Fibroblast of peridontal ligament (primary cell): ENCODE measurements around the gene TBC1D17.

Source experiments
- DNase-seq: peaks from one replicate; pipeline ENCODE4 v3.0.0-alpha.2; 2010; ENCODE audit errors: extremely low read depth

The TBC1D17 gene

DNA sequence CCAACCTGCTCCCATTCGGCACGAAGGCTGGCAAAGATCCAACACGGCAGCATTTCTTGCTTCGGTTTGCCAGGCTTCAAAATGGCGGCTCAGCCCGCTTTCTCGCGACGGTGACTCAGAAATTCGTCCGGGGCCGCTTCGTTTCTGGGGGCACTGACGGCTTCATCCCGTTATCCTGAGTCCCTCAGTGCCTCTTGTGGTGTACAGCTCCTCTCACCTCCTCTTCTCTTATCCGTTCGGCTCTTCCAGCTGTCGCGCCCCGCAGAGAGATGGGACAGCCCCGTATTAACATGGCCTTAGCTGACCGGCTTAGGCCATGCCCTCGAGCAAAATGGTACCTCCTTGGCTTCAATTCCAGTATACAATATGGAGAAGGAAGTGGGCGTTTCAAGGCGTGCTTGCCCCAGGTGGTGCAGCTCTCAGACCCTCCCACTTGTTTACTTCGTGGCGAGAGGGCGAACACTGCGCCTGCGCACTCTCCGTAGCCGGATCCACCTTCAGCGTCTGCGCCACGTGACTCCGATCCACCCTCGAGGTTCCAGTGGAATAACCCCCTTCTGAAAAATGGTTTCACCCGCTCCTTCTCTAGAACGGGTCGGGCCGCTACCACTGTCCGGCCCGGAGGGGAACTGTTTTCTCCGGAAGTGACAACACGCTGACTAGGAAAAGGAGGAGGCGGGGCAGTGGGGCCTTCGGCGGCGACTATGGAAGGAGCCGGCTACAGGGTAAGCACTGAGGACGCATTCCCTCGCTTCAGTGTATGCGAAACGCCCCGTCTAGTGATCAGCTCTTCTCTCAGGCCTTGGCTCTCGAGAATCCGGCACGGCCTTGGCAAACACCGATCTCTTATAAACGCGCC lies at the start of gene TBC1D17, which contains the start of gene AKT1S1:
Gene TBC1D17, plus strand, starts transcription at position 683 of the 859 bp plus-strand sequence. Its CDS starts 22 bp downstream, at position 705.
Gene AKT1S1, minus strand, starts transcription at position 336 of the 859 bp plus-strand sequence. CDS start 4,060 bp downstream, outside the sequence.
- peak; percentile 100 for DNase-seq

GRCh38 chr19:49829200-49829599 lies 48.3 kb upstream of the TBC1D17 start:
- DNase-seq: no peak

DNA sequence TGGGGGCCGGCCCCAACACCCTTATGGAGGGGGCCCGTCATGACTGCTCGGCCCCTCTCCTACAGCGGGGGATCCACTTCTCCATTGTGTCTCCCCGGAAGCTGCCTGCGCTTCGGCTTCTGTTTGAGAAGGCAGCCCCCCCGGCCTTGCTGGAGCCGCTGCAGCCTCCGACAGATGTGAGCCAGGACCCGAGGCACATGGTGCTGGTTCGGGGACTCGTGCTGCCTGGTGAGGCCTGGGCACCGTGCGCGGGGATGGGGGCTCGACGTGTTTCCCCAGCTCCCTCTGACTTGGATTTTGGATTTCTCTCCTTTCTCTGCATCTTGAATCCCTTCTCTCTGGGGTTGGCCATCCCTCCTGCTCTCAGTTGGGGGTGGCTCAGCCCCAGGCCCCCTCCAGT lies 47.8 kb upstream of the TBC1D17 start:
- DNase-seq: no peak

- DNase-seq: no peak
Measured at GRCh38 chr19:49830766-49831165, 46.7 kb upstream of the TBC1D17 start.

GRCh38 chr19:49831592-49831991 lies 45.9 kb upstream of the TBC1D17 start:
- no peak for DNase-seq

DNA sequence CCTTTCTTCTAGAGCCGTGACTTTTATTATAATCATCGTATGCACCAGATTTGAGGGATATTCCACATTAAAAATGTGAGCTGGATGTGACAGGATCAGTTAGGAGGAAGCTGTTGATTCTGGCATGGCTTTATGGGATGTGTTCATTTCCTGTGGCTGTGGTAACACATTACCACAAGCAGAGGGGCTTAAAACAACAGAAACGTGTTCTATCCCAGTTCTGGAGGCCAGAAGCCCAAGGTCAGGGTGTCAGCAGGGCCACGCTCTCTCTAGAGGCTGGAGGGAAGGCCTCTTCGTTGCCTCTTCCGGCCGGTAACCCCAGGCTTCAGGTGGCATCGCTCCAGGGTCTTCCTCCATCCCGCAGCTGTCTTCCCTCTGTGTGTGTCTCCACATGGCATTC lies 44.9 kb upstream of the TBC1D17 start:
- DNase-seq: no peak

DNA sequence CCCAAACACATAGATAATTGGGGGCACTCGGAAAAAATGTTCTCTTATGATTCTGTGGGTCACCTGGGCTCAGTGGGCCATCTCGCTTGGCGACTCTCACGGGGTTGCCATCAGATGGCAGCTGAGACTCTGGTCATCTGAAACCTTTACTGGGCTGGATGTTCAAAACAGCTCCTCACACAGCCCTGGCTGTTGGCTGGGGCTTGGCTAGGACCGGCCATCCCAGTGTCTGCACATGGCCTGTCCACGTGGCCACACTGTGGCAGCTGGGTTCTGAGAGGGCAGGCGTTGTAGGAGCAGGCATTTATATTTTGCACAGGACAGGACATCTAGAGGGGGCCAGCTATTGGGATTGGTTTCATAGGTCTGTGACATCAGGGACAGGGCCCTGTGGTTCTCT lies 43.9 kb upstream of the TBC1D17 start:
- DNase-seq: no peak

DNA sequence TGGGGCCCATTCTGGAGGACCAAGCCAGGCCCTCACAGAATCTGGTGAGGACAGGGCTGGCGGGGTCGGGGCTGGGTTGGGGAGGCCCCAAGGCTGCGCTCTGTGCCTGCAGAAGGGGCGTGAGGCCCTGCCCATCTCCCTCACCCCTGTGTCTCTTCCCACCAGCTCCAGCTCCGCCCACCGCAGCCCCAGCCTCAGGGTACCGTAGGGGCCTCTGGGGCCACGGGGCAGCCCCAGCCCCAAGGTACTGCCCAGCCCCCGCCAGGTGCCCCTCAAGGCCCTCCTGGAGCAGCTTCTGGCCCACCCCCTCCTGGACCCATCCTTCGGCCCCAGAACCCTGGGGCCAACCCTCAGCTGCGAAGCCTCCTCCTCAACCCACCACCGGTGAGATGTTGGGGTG lies 41.9 kb upstream of the TBC1D17 start:
- no peak for DNase-seq

DNA sequence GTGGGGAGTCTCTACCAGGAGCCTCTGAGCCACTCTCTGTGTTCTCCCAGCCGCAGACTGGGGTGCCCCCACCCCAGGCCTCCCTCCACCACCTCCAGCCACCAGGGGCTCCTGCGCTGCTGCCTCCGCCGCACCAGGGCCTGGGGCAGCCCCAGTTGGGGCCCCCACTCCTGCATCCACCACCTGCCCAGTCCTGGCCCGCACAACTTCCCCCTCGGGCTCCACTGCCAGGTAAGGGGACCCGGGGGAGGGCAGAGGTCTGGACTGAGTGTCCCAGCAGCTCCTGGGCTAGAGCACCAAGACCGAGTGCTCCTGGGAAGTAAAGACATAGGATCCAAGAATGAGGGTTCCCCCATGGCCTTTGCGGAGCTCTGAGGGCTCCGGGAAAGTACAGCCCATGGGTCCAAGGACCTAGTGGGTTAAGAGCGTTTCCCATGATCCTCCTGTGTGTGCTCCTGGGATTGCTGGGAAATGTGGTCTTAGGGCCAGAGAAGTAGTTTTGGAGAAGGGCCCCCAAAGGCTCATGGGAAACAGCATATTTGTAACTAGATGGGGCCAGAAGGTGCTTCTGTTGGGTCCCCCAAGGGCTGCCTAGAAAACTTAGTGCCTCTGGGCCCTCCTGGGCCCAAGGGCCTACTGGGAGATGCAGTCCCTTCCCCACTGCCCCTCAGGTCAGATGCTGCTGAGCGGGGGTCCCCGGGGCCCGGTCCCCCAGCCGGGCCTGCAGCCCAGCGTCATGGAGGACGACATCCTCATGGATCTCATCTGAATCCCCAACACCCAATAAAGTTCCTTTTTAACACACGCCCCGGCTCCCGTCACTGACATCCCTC lies 41.1 kb upstream of the TBC1D17 start:
- no peak for DNase-seq

DNA sequence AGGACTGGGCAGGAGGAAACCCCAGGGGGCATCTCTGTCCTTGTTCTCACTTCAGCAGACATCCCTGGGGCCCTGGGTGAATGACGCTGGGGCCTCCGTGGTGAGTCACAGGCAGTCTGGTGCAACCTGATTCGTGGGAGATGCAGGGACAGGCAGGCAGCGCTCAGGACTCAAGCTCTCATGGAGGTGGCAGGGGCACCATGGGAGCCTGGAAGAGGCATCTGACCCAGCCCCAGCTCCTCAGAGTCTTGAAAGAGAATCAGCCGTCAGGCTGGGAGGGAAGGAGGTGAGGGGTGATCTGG lies 40.5 kb upstream of the TBC1D17 start:
- DNase-seq: no peak

- no peak for DNase-seq
Measured at GRCh38 chr19:49837425-49837824, 40.1 kb upstream of the TBC1D17 start.

DNA sequence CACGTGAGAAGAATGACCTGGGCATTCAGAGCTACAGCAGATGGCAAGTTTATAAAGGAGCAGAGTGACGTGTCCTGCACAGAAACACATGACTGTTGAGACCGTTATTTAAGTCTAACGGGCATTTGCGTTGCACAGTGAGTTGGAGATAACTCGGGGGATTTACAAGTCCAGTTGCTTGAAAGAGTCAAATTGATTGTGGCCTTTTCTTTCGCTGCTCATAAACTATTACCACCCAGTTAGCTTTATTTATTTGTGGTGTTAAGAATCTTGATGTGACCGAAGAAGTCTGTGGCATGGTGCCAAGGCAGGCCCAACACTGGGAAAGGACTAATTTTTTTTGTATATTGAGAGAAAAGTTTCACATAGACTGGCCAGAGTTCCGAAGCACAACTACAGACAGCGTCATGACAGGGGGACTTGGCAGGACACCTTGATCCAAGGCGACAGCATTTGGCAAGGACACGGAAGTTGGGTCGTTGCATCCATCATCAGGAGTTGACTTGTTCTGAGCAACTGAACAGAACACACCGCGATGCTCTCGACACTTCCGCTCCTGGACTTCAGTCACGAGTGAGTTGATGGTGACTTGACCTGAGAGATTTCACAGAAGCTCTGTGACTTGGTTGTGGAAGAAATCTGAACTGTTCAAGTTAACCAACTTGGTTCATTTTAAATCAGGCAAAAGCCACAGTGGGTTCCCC lies 38.5 kb upstream of the TBC1D17 start:
- DNase-seq: no peak

DNA sequence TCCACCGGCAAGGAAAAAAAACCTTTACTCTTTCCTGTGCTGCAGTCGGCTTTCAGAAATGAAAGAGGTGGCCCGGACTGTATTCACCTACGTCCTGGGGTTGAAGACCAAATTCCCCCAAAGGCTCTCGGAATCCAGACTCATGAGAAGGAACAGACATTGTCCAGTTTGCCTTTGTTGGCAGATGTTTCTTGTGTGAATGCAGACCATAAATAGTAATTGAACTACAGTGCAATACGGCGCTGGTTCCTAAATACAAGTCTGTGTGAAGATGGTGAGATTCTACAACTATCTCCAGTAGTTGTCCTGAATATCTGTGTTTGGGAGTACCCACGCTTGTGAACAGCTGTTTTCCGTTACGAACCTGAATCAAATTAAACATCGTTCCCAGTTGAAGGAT lies 37.8 kb upstream of the TBC1D17 start:
- no peak for DNase-seq

DNA sequence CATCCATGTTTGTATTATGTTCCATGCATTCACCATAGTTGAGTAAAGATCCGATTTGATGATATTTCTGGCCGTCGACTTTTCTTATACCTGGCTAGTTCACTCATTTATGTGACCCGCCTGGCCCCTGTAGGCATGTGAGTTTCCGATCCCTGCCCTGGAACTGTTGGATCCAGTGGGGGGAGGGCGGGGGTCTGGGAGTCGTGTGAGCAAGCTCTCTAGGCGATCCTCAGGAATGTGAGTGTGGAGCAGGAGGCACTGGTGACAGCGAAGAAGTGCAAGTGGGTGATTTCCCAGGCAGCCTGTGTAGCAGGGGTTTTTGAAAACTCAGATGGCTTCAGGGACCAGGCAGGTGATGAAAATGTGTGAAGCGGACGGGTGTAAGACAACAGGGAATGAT lies 37.2 kb upstream of the TBC1D17 start:
- no peak for DNase-seq

DNA sequence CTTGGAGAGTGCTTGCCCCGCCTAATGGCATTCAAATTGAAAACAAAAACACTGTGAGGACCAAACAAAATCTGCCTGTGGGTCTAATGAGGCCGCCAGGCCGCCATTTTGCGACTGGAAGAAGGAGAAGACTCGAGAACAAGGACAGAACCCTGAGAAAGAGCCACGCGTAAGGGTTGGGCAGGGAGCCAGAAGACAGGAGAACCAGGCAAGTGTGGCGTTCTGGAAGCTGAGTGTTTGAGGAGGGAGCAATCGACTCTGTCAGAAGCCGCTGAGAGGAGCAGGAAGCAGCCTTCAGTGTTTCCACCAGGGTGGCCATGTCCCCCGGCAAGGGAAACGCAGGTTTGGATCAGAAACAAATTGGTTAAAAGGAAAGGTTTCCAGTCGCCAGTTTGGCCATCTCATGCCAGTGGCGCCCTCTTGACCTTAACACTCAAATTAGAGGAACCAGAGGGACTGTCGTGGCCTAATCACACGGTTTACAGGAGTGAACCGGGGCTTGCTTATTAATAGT lies 36.7 kb upstream of the TBC1D17 start:
- DNase-seq: no peak

- DNase-seq: no peak
Measured at GRCh38 chr19:49843265-49843664, 34.2 kb upstream of the TBC1D17 start.

DNA sequence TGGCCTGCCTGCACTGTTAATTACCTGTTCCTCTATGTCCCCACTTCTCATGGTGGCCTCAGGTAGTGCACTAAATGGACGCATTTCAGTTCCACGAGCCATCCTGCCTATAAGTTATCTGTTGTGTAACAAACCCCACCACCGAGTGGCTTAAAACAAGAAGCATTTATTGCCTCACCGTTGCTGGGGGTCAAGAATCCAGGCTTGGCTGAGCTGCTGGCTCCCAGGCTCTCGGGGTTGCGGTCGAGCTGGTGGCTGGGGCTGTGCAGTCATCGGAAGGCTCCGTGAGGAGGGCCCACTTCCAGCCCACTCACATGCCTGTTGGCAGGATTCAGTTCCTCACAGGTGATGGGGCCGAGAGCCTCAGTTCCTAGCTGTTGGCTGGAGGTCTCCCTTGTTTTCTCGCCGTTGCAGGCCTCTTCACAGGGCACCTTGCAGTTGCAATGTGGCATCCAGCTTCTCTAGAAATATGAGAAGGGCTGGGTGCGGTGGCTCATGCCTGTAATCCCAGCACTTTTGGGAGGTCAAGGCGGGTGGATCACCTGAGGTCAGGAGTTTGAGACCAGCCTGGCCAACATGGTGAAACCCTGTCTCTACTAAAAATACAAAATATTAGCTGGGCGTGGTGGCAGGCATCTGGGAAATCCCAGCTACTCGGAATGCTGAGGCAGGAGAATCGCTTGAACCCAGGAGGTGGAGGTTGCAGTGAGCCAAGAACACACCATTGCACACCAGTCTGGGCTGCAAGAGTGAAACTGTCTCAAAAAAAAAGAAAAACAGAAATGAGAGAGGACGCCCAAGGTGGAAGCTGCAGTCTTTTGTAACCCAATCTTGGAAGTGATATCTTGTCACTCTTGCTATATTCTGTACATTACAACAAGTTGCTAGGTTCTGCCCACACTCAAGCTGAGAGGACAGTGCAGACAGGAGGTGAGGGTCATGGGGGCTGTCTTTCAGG lies 33.1 kb upstream of the TBC1D17 start:
- DNase-seq: no peak

DNA sequence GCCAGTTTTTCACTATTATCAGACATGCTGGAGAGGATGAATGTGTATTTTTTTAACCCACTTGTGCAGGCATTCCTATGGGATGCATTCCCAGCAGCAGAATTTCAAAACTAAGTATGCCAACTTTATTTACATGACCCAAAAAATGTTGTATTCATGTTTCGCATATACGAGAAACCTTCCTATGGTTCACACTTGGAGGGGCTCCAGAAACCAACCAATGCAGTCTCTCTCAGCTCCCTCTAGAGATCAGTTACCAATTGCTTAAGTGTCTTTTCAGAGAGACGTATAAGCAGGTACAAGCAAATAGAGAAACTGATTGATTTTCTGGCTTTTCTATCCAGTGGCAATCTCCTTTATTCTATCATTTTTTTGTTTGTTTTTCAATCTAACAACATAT lies 32.1 kb upstream of the TBC1D17 start:
- peak; percentile 39 for DNase-seq

DNA sequence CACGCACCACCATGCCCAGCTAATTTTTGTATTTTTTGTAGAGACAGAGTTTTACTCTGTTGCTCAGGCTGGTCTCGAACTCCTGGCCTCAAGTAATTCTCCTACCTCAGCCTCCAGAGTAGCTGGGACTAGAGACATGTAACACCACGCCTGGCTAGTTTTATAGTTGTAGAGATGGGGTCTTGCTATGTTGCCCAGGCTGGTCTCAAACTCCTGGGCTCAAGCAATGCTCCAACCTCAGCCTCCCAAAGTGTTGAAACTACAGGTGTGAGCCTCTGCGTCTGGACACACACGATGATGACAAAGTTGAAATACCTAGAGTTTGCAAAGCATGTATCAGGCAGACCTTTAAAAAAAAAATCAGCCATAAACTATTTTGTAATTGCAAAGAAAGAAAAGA lies 31.1 kb upstream of the TBC1D17 start:
- DNase-seq: no peak

DNA sequence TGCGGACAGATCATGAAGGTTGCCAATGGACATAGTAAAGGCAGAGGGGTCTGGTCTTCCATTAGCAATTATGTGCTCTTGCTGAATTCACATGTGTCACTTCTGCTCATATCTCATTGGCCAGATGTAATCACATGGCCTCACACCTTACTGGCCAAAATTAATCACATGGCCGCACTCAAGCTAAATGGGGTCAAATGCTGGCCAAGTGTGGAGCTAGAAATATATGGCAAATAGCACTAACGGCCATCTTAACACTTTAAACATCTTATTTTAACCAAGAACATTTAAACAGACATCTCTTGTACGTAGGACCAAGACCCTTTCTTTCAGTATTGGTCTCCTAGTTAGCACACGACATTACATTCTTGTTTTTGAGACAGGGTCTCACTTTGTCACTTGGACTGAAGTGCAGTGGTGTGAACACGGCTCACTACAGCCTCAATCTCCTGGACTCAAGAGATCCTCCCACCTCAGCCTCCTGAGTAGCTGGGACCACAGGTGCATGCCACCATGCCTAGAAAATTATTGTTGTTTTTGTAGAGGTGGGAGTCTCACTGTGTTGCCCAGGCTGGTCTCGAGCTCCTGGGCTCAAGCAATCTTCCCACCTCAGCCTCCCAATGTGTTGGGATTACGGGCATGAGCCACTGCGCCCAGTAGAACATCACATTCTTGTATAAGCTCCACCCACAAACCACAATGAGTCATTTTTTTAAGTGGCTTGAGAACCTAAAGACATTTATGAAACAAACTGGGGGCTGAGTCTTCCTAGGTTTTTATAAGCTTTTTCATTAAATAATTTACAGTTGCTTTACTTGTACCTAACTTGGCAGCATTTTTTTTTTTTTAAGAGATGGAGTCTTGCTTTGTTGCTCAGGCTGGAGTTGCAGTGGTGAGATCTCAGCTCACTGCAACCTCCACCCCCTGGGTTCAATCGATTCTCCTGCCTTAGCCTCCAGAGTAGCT lies 29.5 kb upstream of the TBC1D17 start:
- peak; percentile 89 for DNase-seq
